ENCODE results near the gene HBD. TPM values are rescaled to one million over a fixed set of nuclear protein-coding genes. Genes with fewer than 3 reads are reported as not detected.

Gene HBD
- total and polyA plus RNA-seq, 9 of the 15 experiments (the other 6 are each of a cell fraction or from before 2014, with no cell fraction given) = 11.8 to 169 (median 36.0) TPM

DNA sequence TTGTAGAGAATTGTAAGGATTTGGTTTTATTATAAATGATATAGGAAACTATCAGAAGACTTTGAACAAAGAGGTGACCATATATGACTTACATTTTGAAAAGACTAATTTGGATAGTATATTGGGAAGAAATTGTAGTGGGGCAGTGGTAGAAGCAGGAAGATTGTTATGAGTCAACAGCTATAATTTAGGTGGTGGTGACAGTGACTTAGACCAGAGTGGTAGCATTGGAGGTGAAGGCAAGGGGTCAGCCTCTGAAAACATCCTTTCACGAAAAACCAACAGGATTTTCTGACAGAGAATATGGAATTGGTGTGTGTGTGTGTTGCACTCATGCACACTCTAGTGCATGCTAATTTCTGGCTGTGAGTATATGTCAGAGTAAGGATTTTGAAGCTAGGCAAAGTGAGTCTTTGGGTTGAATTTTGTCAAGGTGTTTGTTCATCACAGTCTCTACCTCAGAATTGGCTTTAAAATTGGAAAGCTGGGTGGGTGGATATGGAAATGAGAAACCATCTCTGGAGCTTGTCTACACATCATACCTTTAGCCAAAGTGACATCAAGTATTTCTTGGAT lies 43.6 kb upstream of the HBD start (continued):
- TF ChIP-seq, protein P1, sequence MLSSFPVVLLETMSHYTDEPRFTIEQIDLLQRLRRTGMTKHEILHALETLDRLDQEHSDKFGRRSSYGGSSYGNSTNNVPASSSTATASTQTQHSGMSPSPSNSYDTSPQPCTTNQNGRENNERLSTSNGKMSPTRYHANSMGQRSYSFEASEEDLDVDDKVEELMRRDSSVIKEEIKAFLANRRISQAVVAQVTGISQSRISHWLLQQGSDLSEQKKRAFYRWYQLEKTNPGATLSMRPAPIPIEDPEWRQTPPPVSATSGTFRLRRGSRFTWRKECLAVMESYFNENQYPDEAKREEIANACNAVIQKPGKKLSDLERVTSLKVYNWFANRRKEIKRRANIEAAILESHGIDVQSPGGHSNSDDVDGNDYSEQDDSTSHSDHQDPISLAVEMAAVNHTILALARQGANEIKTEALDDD (IDR thresholded peaks at IDR 0.05) = peak; percentile 61
- TF ChIP-seq NR2C1 (IDR thresholded peaks at IDR 0.05) (no peak), NR2C1 (tag; IDR thresholded peaks at IDR 0.05) (0 out of 2 replicates have a peak, but pooled peaks have one; percentile 40), JUND (IDR thresholded peaks at IDR 0.05; ENCODE audit: borderline replicate concordance, low read depth, low read length) (peak; percentile 40; the same call in 1 of the 2 replicates), JUND (tag; IDR thresholded peaks at IDR 0.05; ENCODE audit: borderline replicate concordance, low read depth, low read length) (peak; percentile 51; the same call in 1 of the 3 replicates), NCOR1 (IDR thresholded peaks at IDR 0.05) (0 out of 2 replicates have a peak, but pooled peaks have one; percentile 7), SMARCE1 (IDR thresholded peaks at IDR 0.05) (peak; percentile 48; the same call in 1 of the 2 replicates), MCM7 (IDR thresholded peaks at IDR 0.05) (no peak), EHMT2 (IDR thresholded peaks at IDR 0.05) (no peak; the same call in 1 of the 2 replicates)
- TF ChIP-seq, protein P2, sequence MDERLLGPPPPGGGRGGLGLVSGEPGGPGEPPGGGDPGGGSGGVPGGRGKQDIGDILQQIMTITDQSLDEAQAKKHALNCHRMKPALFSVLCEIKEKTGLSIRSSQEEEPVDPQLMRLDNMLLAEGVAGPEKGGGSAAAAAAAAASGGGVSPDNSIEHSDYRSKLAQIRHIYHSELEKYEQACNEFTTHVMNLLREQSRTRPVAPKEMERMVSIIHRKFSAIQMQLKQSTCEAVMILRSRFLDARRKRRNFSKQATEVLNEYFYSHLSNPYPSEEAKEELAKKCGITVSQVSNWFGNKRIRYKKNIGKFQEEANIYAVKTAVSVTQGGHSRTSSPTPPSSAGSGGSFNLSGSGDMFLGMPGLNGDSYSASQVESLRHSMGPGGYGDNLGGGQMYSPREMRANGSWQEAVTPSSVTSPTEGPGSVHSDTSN (CRISPR knock-in tag; IDR thresholded peaks at IDR 0.05; ENCODE audit: low read depth) = no peak
- TF ChIP-seq, protein P2 (tag; conservative IDR thresholded peaks at IDR 0.05; ENCODE audit: low read depth) = peak; percentile 89
- TF ChIP-seq, protein P3, sequence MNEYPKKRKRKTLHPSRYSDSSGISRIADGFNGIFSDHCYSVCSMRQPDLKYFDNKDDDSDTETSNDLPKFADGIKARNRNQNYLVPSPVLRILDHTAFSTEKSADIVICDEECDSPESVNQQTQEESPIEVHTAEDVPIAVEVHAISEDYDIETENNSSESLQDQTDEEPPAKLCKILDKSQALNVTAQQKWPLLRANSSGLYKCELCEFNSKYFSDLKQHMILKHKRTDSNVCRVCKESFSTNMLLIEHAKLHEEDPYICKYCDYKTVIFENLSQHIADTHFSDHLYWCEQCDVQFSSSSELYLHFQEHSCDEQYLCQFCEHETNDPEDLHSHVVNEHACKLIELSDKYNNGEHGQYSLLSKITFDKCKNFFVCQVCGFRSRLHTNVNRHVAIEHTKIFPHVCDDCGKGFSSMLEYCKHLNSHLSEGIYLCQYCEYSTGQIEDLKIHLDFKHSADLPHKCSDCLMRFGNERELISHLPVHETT (CRISPR knock-in tag; conservative IDR thresholded peaks at IDR 0.05 in 1 of 2, IDR thresholded peaks at IDR 0.05 in 1 of 2) = 0 out of 4 replicates have a peak, but pooled peaks of 1 of the 2 experiments have one; percentile 28
- TF ChIP-seq, protein P4, sequence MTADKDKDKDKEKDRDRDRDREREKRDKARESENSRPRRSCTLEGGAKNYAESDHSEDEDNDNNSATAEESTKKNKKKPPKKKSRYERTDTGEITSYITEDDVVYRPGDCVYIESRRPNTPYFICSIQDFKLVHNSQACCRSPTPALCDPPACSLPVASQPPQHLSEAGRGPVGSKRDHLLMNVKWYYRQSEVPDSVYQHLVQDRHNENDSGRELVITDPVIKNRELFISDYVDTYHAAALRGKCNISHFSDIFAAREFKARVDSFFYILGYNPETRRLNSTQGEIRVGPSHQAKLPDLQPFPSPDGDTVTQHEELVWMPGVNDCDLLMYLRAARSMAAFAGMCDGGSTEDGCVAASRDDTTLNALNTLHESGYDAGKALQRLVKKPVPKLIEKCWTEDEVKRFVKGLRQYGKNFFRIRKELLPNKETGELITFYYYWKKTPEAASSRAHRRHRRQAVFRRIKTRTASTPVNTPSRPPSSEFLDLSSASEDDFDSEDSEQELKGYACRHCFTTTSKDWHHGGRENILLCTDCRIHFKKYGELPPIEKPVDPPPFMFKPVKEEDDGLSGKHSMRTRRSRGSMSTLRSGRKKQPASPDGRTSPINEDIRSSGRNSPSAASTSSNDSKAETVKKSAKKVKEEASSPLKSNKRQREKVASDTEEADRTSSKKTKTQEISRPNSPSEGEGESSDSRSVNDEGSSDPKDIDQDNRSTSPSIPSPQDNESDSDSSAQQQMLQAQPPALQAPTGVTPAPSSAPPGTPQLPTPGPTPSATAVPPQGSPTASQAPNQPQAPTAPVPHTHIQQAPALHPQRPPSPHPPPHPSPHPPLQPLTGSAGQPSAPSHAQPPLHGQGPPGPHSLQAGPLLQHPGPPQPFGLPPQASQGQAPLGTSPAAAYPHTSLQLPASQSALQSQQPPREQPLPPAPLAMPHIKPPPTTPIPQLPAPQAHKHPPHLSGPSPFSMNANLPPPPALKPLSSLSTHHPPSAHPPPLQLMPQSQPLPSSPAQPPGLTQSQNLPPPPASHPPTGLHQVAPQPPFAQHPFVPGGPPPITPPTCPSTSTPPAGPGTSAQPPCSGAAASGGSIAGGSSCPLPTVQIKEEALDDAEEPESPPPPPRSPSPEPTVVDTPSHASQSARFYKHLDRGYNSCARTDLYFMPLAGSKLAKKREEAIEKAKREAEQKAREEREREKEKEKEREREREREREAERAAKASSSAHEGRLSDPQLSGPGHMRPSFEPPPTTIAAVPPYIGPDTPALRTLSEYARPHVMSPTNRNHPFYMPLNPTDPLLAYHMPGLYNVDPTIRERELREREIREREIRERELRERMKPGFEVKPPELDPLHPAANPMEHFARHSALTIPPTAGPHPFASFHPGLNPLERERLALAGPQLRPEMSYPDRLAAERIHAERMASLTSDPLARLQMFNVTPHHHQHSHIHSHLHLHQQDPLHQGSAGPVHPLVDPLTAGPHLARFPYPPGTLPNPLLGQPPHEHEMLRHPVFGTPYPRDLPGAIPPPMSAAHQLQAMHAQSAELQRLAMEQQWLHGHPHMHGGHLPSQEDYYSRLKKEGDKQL (CRISPR knock-in tag; IDR thresholded peaks at IDR 0.05; ENCODE audit: borderline replicate concordance) = no peak

Measured in K562 (cell line).